HL-60 (cell line): Measurements from ENCODE around the gene ERGIC3.

Source experiments
- DNase-seq, 2 experiments: peaks; one replicate each; pipeline ENCODE4 v3.0.0-alpha.2; 2010 to 2020; ENCODE audit warnings: low read depth in 1 of 2, low spot score in 1 of 2
- H3K27ac ChIP-seq: fragments of 250-450 bp; sonication (Bioruptor Pico); replicated peaks from 2 replicates; pipeline ENCODE4 v1.5.1; 2020; ENCODE audit warnings: mild to moderate bottlenecking, moderate library complexity
- H3K27me3 ChIP-seq: fragments of 250-450 bp; sonication (Bioruptor Pico); 2 replicates; pipeline ENCODE4 v1.5.1; 2021; ENCODE audit warnings: mild to moderate bottlenecking, moderate library complexity; ENCODE audit not compliant: insufficient read depth, poor library complexity, severe bottlenecking
- H3K4me3 ChIP-seq: replicated peaks from 2 replicates; pipeline ENCODE4 v1.5.1; 2011; ENCODE audit warnings: mild to moderate bottlenecking, control low read depth, low read length; ENCODE audit not compliant: insufficient read depth
- GABPA ChIP-seq: IDR thresholded peaks from 2 replicates; pipeline ENCODE4 v1.6.1; 2012; ENCODE audit warnings: low read depth
- POLR2AphosphoS5 ChIP-seq: IDR thresholded peaks from 2 replicates; pipeline ENCODE4 v1.6.1; 2012; ENCODE audit warnings: low read depth
- SPI1 ChIP-seq: IDR thresholded peaks from 2 replicates; pipeline ENCODE4 v1.6.1; 2012; ENCODE audit warnings: low read depth, mild to moderate bottlenecking, borderline replicate concordance
- TF ChIP-seq, protein P1 (sequence below): IDR thresholded peaks from one replicate; pipeline ENCODE4 v1.5.1; 2011; ENCODE audit warnings: low read length, control low read depth, inconsistent platforms; ENCODE audit not compliant: insufficient read depth
- TF ChIP-seq, protein P2 (sequence below): IDR thresholded peaks from 2 replicates; pipeline ENCODE4 v1.6.1; 2012; ENCODE audit warnings: low read depth; ENCODE audit not compliant: insufficient replicate concordance

Gene ERGIC3

GRCh38 chr20:35559042-35559693 is 17.3 kb downstream of the ERGIC3 start:
- TF ChIP-seq POLR2AphosphoS5 (no peak), SPI1 (no peak), GABPA (no peak)
- TF ChIP-seq, protein P1, sequence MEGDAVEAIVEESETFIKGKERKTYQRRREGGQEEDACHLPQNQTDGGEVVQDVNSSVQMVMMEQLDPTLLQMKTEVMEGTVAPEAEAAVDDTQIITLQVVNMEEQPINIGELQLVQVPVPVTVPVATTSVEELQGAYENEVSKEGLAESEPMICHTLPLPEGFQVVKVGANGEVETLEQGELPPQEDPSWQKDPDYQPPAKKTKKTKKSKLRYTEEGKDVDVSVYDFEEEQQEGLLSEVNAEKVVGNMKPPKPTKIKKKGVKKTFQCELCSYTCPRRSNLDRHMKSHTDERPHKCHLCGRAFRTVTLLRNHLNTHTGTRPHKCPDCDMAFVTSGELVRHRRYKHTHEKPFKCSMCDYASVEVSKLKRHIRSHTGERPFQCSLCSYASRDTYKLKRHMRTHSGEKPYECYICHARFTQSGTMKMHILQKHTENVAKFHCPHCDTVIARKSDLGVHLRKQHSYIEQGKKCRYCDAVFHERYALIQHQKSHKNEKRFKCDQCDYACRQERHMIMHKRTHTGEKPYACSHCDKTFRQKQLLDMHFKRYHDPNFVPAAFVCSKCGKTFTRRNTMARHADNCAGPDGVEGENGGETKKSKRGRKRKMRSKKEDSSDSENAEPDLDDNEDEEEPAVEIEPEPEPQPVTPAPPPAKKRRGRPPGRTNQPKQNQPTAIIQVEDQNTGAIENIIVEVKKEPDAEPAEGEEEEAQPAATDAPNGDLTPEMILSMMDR: no peak
- TF ChIP-seq, protein P2, sequence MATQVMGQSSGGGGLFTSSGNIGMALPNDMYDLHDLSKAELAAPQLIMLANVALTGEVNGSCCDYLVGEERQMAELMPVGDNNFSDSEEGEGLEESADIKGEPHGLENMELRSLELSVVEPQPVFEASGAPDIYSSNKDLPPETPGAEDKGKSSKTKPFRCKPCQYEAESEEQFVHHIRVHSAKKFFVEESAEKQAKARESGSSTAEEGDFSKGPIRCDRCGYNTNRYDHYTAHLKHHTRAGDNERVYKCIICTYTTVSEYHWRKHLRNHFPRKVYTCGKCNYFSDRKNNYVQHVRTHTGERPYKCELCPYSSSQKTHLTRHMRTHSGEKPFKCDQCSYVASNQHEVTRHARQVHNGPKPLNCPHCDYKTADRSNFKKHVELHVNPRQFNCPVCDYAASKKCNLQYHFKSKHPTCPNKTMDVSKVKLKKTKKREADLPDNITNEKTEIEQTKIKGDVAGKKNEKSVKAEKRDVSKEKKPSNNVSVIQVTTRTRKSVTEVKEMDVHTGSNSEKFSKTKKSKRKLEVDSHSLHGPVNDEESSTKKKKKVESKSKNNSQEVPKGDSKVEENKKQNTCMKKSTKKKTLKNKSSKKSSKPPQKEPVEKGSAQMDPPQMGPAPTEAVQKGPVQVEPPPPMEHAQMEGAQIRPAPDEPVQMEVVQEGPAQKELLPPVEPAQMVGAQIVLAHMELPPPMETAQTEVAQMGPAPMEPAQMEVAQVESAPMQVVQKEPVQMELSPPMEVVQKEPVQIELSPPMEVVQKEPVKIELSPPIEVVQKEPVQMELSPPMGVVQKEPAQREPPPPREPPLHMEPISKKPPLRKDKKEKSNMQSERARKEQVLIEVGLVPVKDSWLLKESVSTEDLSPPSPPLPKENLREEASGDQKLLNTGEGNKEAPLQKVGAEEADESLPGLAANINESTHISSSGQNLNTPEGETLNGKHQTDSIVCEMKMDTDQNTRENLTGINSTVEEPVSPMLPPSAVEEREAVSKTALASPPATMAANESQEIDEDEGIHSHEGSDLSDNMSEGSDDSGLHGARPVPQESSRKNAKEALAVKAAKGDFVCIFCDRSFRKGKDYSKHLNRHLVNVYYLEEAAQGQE: no peak
- Histone ChIP-seq H3K27me3 (no peaks in the 10 kb centered on the region), H3K4me3 (no peak overlapping the region), H3K27ac (no peak overlapping the region)
- no peak for DNase-seq

DNA sequence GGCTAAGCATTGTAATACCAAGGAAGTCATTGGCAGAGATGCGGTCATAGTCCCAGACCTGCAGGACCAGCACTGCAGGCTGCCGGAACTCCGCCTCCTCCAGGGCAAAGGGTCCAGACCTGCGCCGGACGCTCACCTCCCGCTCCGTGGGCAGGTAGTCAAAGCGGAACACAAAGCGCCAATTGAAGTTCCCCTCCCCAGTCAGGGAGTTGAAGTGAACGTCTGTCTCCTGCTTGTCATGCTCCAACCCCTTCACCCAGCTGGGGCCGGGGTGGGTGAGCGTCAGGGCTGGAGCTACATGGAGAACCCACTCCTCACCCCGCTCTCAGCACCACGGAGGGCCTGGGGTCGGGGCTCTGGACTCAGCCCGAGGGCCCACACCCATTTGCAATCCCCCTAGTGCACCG is 18.2 kb downstream of the ERGIC3 start:
- TF ChIP-seq, protein P2: no peak
- no peak for TF ChIP-seq GABPA
- no peak for TF ChIP-seq SPI1
- TF ChIP-seq, protein P1: no peak
- no peaks in the 10 kb centered on the region for H3K27me3 ChIP-seq

DNA sequence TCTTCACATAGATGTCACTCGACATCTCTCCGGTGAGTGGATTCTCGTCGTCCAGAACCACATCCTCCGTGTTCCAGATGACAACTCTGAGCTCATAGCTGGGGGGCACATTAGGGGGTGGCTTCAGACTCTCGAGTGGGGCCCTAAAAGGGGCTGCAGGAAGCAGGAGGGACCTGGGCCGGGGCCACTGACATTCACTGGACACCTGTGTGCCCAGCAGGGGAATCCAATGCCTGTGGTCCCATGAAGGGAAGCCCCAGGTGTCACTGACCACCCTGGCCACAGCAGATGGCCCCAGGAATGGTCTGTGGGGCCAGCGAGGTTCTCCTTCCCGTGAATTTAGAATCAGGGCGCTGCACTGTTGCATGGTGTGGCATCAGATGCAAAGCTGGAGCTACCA is 18.7 kb downstream of the ERGIC3 start:
- H3K4me3 ChIP-seq: no peak overlapping the region
- DNase-seq: no peak
- no peaks in the 10 kb centered on the region for H3K27me3 ChIP-seq
- H3K27ac ChIP-seq: no peak overlapping the region
- no peak for TF ChIP-seq GABPA
- no peak for TF ChIP-seq SPI1
- TF ChIP-seq, protein P2: no peak
- TF ChIP-seq, protein P1: no peak
- TF ChIP-seq POLR2AphosphoS5: no peak

More for the DNA sequence above, 18.2 kb downstream of the ERGIC3 start:
- no peak overlapping the region for H3K4me3 ChIP-seq
- no peak overlapping the region for H3K27ac ChIP-seq
- DNase-seq: no peak
